PC-9 (cell line): Measurements from ENCODE around the gene TMOD3. TPM values are rescaled to one million over a fixed set of nuclear protein-coding genes. Genes with fewer than 3 reads are reported as not detected.

Experiments
- Bru-seq: library from RNA; stranded (reverse); fragments of 400-500 nt; gene quantifications from one replicate; lab custom pipeline; 2021; lab: Mats Ljungman, UMichigan
- BruChase-seq, 2 experiments: library from RNA; stranded (reverse); fragments of 400-500 nt; gene quantifications; one replicate each; lab custom pipeline; 2021; lab: Mats Ljungman, UMichigan
- BruUV-seq: library from RNA; stranded (reverse); fragments of 400-500 nt; replicated peaks from 2 replicates; lab custom pipeline; 2021; lab: Mats Ljungman, UMichigan
- CTCF ChIA-PET: fragments of 300-600 bp; sonication (Branson Sonifier 250); formaldehyde crosslinking; loops from one replicate; lab custom pipeline; 2022; ENCODE audit warnings: antibody characterized with exemption; lab: Charles Lee
- POLR2A ChIA-PET: fragments of 300-600 bp; sonication (Branson Sonifier 250); formaldehyde crosslinking; loops from one replicate; lab custom pipeline; 2022; ENCODE audit warnings: antibody characterized with exemption; ENCODE audit not compliant: unreplicated experiment; lab: Charles Lee
- DNase-seq, 2 experiments: peaks; one replicate each; pipeline versions ENCODE4 v3.0.0 to v3.0.0-alpha.2; 2015 to 2022; ENCODE audit warnings: mixed read lengths in 1 of 2
- H2AFZ ChIP-seq: fragments of 200-600 bp; sonication (generic); 2 replicates; pipeline ENCODE4 v1.8.1; 2017; ENCODE audit warnings: antibody characterized with exemption
- H3F3A ChIP-seq: fragments of 200-600 bp; sonication (generic); 2 replicates; pipeline ENCODE4 v1.8.1; 2017; ENCODE audit warnings: antibody characterized with exemption, mild to moderate bottlenecking, low read depth; ENCODE audit not compliant: insufficient read depth
- H3K27ac ChIP-seq: fragments of 200-600 bp; sonication (generic); 2 replicates; pipeline ENCODE4 v1.6.1; 2016; ENCODE audit warnings: mixed run types
- H3K27me3 ChIP-seq: fragments of 200-600 bp; sonication (generic); 2 replicates; pipeline ENCODE4 v1.6.1; 2016; ENCODE audit warnings: low read depth, mixed run types; ENCODE audit not compliant: insufficient read depth
- H3K36me3 ChIP-seq: fragments of 200-600 bp; sonication (generic); 2 replicates; pipeline ENCODE4 v1.6.1; 2016; ENCODE audit warnings: low read depth, mixed run types
- H3K4me1 ChIP-seq: fragments of 200-600 bp; sonication (generic); replicated peaks from 2 replicates; pipeline ENCODE4 v1.6.1; 2016; ENCODE audit warnings: mixed run types; ENCODE audit not compliant: insufficient read depth
- H3K4me2 ChIP-seq: fragments of 200-600 bp; sonication (generic); 2 replicates; pipeline ENCODE4 v1.6.1; 2017; ENCODE audit warnings: mixed run types
- H3K4me3 ChIP-seq: fragments of 200-600 bp; sonication (generic); 2 replicates; pipeline ENCODE4 v1.6.1; 2016; ENCODE audit warnings: mixed run types
- H3K79me2 ChIP-seq: fragments of 200-600 bp; sonication (generic); 2 replicates; pipeline ENCODE4 v1.6.1; 2017; ENCODE audit warnings: low read depth, mixed run types
- H3K9me2 ChIP-seq: fragments of 200-600 bp; sonication (generic); 2 replicates; pipeline ENCODE4 v1.8.1; 2017; ENCODE audit warnings: mild to moderate bottlenecking; ENCODE audit not compliant: insufficient read depth
- H3K9me3 ChIP-seq: fragments of 200-600 bp; sonication (generic); 2 replicates; pipeline ENCODE4 v1.8.1; 2016; ENCODE audit warnings: low read depth; ENCODE audit not compliant: insufficient read depth
- H4K20me1 ChIP-seq: fragments of 200-600 bp; sonication (generic); 2 replicates; pipeline ENCODE4 v1.8.1; 2017; ENCODE audit not compliant: insufficient read depth
- EZH2 ChIP-seq: fragments of 200-600 bp; sonication (generic); IDR thresholded peaks from 2 replicates; pipeline ENCODE4 v1.8.0; 2017; ENCODE audit warnings: antibody characterized with exemption, low read depth
- intact Hi-C: fragments of 100-400 bp; cut with micrococcal nuclease; formaldehyde crosslinking; loops from one replicate; pipeline ENCODE4 v1.10.0; 2022; ENCODE audit not compliant: unreplicated experiment
- long read RNA-seq: library from polyadenylated mRNA; stranded (forward); transcript quantifications from one replicate; pipeline ENCODE4 v2.0.0, GENCODE V29; 2022
- total RNA-seq: library from RNA; stranded (reverse); gene quantifications from 2 replicates; pipeline ENCODE4 v1.2.3, GENCODE V29; 2021
- TF ChIP-seq, protein P1 (sequence below): fragments of 200-600 bp; sonication (generic); conservative IDR thresholded peaks from 2 replicates; pipeline ENCODE4 v1.6.1; 2017; ENCODE audit warnings: mixed run types, antibody characterized with exemption, mild to moderate bottlenecking, moderate library complexity

Gene TMOD3
- total RNA-seq: 94.9 and 125 TPM in 2 replicates
- Bru-seq, nascent RNA: percentile 98 among the genes with signal in this experiment
- BruChase-seq, experiment 1, labeled RNA remaining after a 2-hour chase: percentile 97 among the genes with signal in this experiment
- percentile 98 among the genes with signal in this experiment for BruChase-seq, experiment 2, labeled RNA remaining after a 6-hour chase
- long read RNA-seq, full-length matches to known transcripts: 185 of 253 reads
- long read RNA-seq, partial matches to known transcripts: 35 of 253 reads
- long read RNA-seq, other reads (novel, unspliced or antisense): 33 of 253 reads

DNA sequence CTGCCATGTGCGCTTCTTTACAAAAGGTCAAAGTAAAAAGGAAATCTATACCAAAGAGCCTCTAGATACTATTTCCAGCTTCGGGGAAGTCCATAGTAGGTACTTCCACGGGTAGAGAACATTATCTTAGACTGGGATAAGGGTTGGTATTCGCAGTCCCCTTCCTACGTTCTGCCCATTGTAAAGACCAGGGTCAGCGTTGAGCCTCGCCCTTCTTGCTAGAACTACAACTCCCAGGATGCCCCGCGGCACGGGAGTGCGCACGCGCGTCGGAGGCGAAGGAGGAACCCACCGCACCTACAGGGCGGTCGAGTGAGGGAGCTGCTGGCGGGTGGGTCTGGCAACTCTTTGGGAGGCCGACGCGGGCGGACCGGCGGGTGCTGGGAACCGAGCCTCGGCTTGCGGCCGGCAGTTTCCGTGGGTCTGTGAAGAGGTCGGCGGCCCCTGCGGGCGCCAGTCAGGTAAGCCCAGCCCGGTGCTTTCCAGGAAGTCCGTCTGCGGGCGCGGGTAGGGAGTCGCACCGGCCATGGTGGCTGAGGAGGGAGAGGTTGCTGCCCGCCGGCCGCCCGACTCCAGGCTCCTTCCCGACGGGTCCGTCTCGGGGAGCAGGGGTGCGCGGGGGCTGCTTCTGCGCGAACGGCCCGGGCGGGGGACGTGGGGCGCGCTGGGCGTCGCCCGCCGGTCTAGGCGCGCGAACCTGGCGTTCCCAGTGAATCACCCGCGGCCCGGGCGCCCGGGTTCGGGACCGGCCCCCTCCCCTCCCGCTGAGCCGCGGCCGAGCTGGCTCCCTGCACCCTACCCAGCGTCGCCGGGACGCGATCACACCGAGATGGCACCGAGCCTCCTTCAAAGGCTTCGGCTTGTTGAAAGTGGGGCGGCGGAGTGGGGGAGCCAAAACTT, at the start of gene TMOD3:
TMOD3 (plus strand) TSS at position 278 of the 900 bp plus-strand sequence. CDS start 33,232 bp downstream, outside the sequence.
- Histone ChIP-seq H3K27ac (peak within 1 kb of the TSS; percentile 97), H3K4me2 (peak within 1 kb of the TSS; percentile 95), H3K36me3 (no peaks in the 10 kb centered on the region; the same call in 1 of the 2 replicates), H3K4me3 (peak within 1 kb of the TSS; percentile 71), H3F3A (peaks cover 15% of the 10 kb centered on the region), H3K4me1 (peaks cover 69% of the 10 kb centered on the region), H3K27me3 (no peaks in the 10 kb centered on the region), H3K79me2 (peaks cover 51% of the 10 kb centered on the region), H3K9me3 (no peaks in the 10 kb centered on the region), H3K9me2 (no peaks in the 10 kb centered on the region), H4K20me1 (peaks cover 11% of the 10 kb centered on the region), H2AFZ (peak within 1 kb of the TSS; percentile 79)
- CTCF ChIA-PET: interaction anchor here (0.7 to 1.6 kb wide), 3 partner anchors 42 to 76 kb away, joined by 3 to 9 read pairs (median 4); no protein-coding TSS in a partner anchor
- peak; percentile 77 to 91 for DNase-seq
- TF ChIP-seq, protein P1, sequence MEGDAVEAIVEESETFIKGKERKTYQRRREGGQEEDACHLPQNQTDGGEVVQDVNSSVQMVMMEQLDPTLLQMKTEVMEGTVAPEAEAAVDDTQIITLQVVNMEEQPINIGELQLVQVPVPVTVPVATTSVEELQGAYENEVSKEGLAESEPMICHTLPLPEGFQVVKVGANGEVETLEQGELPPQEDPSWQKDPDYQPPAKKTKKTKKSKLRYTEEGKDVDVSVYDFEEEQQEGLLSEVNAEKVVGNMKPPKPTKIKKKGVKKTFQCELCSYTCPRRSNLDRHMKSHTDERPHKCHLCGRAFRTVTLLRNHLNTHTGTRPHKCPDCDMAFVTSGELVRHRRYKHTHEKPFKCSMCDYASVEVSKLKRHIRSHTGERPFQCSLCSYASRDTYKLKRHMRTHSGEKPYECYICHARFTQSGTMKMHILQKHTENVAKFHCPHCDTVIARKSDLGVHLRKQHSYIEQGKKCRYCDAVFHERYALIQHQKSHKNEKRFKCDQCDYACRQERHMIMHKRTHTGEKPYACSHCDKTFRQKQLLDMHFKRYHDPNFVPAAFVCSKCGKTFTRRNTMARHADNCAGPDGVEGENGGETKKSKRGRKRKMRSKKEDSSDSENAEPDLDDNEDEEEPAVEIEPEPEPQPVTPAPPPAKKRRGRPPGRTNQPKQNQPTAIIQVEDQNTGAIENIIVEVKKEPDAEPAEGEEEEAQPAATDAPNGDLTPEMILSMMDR: no peak
- TF ChIP-seq EZH2: no peak
- no TSS peak for BruUV-seq
- intact Hi-C loops: loop anchor here (1.0 kb wide), 3 partner anchors 17 to 78 kb away; no protein-coding TSS in a partner anchor
- POLR2A ChIA-PET: interaction anchor here (0.6 to 1.9 kb wide), 11 partner anchors 17 to 773 kb away, joined by 3 to 23 read pairs (median 4); no protein-coding TSS in a partner anchor

- POLR2A ChIA-PET: interaction anchor here (0.6 kb wide), 1 partner anchor 390 kb away, joined by 3 read pairs; no protein-coding TSS in a partner anchor
Measured at GRCh38 chr15:51780636-51781035, 48.8 kb upstream of the TMOD3 start.

More at GRCh38 chr15:51780636-51781035, 48.8 kb upstream of the TMOD3 start:
- Histone ChIP-seq H3K4me2 (peak overlapping the region; percentile 4; the same call in 1 of the 2 replicates), H3K4me3 (no peak overlapping the region), H3K27ac (no peak overlapping the region), H4K20me1 (no peaks in the 10 kb centered on the region), H3K36me3 (no peaks in the 10 kb centered on the region), H3K9me3 (no peaks in the 10 kb centered on the region), H3K27me3 (no peaks in the 10 kb centered on the region), H2AFZ (no peak overlapping the region), H3K4me1 (peaks cover 11% of the 10 kb centered on the region), H3K9me2 (no peaks in the 10 kb centered on the region), H3F3A (no peaks in the 10 kb centered on the region), H3K79me2 (no peaks in the 10 kb centered on the region)
- intact Hi-C loops: loop anchor here (10.0 kb wide), 2 partner anchors 424 to 954 kb away; no protein-coding TSS in a partner anchor
- no TSS peak for BruUV-seq
- CTCF ChIA-PET: interaction anchor here (1.0 kb wide), 1 partner anchor 398 kb away, joined by 3 read pairs; no protein-coding TSS in a partner anchor
- DNase-seq: peak in 1 of 2 experiments; percentile 55
- TF ChIP-seq EZH2: no peak
- TF ChIP-seq, protein P1: no peak
